Measurements from ENCODE around the gene CMPK1. TPM values are rescaled to one million over a fixed set of nuclear protein-coding genes. Genes with fewer than 3 reads are reported as not detected.

The CMPK1 gene
- total and polyA plus RNA-seq, 2 of the 8 experiments (the other 6 are each of a cell fraction or from before 2014, with no cell fraction given) = 6.0 to 36.9 TPM

DNA sequence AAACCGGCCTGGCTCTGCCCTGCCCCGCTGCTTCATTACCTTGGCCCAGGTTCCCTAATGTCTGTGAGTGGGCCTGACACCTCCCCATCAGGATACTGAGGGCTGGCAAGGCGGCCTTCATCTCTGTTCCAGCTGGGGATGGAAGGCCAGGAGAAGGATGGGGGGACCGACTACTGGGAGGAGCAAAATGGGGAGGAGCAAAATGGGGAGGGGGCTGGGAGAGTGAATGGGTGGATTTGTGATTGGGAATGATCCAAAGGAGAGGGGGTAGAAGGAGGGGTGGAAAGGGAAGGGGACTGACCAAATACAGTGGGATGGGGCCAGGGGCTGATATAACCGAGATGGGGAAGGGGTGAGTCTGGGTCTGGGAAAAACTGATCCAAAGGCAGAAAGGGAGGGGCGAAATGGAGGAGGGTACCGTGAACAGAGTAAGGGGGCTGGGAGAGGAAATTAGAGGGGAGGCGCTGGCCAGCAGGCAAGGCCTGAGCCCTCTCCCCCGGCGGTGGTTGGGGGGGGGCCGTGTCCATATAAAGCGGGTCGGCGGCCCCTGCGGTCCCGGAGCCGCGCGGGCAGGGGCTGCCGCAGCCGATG lies 82.2 kb downstream of the CMPK1 start, which contains the start of gene FOXE3 (continued):
- TF ChIP-seq, protein P1, sequence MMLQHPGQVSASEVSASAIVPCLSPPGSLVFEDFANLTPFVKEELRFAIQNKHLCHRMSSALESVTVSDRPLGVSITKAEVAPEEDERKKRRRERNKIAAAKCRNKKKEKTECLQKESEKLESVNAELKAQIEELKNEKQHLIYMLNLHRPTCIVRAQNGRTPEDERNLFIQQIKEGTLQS (IDR thresholded peaks at IDR 0.05; ENCODE audit: insufficient read depth, low read depth, low read length) = no peak
- no peak for TF ChIP-seq POU5F1 (IDR thresholded peaks at IDR 0.05; ENCODE audit: low read depth, low read length)
- no peak for TF ChIP-seq CREB1 (IDR thresholded peaks at IDR 0.05)
- TF ChIP-seq, protein P2, sequence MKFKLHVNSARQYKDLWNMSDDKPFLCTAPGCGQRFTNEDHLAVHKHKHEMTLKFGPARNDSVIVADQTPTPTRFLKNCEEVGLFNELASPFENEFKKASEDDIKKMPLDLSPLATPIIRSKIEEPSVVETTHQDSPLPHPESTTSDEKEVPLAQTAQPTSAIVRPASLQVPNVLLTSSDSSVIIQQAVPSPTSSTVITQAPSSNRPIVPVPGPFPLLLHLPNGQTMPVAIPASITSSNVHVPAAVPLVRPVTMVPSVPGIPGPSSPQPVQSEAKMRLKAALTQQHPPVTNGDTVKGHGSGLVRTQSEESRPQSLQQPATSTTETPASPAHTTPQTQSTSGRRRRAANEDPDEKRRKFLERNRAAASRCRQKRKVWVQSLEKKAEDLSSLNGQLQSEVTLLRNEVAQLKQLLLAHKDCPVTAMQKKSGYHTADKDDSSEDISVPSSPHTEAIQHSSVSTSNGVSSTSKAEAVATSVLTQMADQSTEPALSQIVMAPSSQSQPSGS (IDR thresholded peaks at IDR 0.05; ENCODE audit: low read length) = no peak
